ENCODE measurements around the gene ZNF264.

- TF ChIP-seq CTCF (tag by site-specific recombination; IDR thresholded peaks at IDR 0.05) = no peak
- TF ChIP-seq ZNF654 (tag by site-specific recombination; IDR thresholded peaks at IDR 0.05; ENCODE audit: low read depth) = no peak
- TF ChIP-seq ZNF140 (tag by site-specific recombination; IDR thresholded peaks at IDR 0.05) = no peak
- TF ChIP-seq ZNF473 (tag by site-specific recombination; IDR thresholded peaks at IDR 0.05) = no peak
- TF ChIP-seq REST (tag by site-specific recombination; IDR thresholded peaks at IDR 0.05) = no peak
- TF ChIP-seq ZBTB44 (tag by site-specific recombination; IDR thresholded peaks at IDR 0.05) = no peak
- no peak for TF ChIP-seq PBX3 (CRISPR knock-in tag; IDR thresholded peaks at IDR 0.05)
- no peak for TF ChIP-seq BCL11A (tag by site-specific recombination; IDR thresholded peaks at IDR 0.05; ENCODE audit: low read depth)
These were observed 41.9 kb downstream of the ZNF264 start for GRCh38 chr19:57233207-57233606.
